ENCODE results near the gene RPL36AL. TPM values are rescaled to one million over a fixed set of nuclear protein-coding genes. Genes with fewer than 3 reads are reported as not detected.

RPL36AL gene
- total and polyA plus RNA-seq, 2 experiments from 2014 or later = 122 to 723 TPM

DNA sequence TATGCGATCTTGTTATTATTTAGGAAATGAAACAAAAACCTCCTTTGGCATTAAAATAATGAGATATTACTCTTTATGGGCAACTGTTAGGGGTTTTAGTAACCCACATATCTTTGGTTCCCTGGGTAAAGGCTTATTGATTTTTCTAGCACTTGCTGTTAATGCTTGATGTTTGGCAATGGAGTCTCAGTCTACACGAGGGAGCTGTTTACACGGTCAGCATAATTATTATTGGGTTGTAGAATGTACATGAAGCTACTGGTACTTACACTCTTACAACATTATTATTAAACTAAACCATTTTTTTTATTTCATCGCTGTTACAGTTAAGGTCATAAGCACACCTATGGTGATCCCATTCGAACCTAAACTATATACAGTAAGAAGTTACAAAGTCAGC lies 46.4 kb downstream of the RPL36AL start (continued):
- TF ChIP-seq, protein P1, sequence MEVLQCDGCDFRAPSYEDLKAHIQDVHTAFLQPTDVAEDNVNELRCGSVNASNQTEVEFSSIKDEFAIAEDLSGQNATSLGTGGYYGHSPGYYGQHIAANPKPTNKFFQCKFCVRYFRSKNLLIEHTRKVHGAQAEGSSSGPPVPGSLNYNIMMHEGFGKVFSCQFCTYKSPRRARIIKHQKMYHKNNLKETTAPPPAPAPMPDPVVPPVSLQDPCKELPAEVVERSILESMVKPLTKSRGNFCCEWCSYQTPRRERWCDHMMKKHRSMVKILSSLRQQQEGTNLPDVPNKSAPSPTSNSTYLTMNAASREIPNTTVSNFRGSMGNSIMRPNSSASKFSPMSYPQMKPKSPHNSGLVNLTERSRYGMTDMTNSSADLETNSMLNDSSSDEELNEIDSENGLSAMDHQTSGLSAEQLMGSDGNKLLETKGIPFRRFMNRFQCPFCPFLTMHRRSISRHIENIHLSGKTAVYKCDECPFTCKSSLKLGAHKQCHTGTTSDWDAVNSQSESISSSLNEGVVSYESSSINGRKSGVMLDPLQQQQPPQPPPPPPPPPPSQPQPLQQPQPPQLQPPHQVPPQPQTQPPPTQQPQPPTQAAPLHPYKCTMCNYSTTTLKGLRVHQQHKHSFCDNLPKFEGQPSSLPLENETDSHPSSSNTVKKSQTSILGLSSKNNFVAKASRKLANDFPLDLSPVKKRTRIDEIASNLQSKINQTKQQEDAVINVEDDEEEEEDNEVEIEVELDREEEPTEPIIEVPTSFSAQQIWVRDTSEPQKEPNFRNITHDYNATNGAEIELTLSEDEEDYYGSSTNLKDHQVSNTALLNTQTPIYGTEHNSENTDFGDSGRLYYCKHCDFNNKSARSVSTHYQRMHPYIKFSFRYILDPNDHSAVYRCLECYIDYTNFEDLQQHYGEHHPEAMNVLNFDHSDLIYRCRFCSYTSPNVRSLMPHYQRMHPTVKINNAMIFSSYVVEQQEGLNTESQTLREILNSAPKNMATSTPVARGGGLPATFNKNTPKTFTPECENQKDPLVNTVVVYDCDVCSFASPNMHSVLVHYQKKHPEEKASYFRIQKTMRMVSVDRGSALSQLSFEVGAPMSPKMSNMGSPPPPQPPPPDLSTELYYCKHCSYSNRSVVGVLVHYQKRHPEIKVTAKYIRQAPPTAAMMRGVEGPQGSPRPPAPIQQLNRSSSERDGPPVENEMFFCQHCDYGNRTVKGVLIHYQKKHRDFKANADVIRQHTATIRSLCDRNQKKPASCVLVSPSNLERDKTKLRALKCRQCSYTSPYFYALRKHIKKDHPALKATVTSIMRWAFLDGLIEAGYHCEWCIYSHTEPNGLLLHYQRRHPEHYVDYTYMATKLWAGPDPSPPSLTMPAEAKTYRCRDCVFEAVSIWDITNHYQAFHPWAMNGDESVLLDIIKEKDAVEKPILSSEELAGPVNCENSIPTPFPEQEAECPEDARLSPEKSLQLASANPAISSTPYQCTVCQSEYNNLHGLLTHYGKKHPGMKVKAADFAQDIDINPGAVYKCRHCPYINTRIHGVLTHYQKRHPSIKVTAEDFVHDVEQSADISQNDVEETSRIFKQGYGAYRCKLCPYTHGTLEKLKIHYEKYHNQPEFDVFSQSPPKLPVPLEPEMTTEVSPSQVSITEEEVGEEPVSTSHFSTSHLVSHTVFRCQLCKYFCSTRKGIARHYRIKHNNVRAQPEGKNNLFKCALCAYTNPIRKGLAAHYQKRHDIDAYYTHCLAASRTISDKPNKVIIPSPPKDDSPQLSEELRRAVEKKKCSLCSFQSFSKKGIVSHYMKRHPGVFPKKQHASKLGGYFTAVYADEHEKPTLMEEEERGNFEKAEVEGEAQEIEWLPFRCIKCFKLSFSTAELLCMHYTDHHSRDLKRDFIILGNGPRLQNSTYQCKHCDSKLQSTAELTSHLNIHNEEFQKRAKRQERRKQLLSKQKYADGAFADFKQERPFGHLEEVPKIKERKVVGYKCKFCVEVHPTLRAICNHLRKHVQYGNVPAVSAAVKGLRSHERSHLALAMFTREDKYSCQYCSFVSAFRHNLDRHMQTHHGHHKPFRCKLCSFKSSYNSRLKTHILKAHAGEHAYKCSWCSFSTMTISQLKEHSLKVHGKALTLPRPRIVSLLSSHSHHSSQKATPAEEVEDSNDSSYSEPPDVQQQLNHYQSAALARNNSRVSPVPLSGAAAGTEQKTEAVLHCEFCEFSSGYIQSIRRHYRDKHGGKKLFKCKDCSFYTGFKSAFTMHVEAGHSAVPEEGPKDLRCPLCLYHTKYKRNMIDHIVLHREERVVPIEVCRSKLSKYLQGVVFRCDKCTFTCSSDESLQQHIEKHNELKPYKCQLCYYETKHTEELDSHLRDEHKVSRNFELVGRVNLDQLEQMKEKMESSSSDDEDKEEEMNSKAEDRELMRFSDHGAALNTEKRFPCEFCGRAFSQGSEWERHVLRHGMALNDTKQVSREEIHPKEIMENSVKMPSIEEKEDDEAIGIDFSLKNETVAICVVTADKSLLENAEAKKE (CRISPR knock-in tag; IDR thresholded peaks at IDR 0.05) = no peak
- TF ChIP-seq EZH2phosphoT487 (IDR thresholded peaks at IDR 0.05; ENCODE audit: unreplicated experiment) (no peak), NANOG (IDR thresholded peaks at IDR 0.05; ENCODE audit: borderline replicate concordance) (no peak), ZNF114 (CRISPR knock-in tag; IDR thresholded peaks at IDR 0.05) (no peak), JUNB (IDR thresholded peaks at IDR 0.05; ENCODE audit: unreplicated experiment) (no peak), POLR2AphosphoS5 (IDR thresholded peaks at IDR 0.05; ENCODE audit: low read depth) (no peak), EZH2 (IDR thresholded peaks at IDR 0.05; ENCODE audit: low read depth, unreplicated experiment) (no peak)
- TF ChIP-seq, protein P2, sequence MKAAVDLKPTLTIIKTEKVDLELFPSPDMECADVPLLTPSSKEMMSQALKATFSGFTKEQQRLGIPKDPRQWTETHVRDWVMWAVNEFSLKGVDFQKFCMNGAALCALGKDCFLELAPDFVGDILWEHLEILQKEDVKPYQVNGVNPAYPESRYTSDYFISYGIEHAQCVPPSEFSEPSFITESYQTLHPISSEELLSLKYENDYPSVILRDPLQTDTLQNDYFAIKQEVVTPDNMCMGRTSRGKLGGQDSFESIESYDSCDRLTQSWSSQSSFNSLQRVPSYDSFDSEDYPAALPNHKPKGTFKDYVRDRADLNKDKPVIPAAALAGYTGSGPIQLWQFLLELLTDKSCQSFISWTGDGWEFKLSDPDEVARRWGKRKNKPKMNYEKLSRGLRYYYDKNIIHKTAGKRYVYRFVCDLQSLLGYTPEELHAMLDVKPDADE (IDR thresholded peaks at IDR 0.05) = no peak

DNA sequence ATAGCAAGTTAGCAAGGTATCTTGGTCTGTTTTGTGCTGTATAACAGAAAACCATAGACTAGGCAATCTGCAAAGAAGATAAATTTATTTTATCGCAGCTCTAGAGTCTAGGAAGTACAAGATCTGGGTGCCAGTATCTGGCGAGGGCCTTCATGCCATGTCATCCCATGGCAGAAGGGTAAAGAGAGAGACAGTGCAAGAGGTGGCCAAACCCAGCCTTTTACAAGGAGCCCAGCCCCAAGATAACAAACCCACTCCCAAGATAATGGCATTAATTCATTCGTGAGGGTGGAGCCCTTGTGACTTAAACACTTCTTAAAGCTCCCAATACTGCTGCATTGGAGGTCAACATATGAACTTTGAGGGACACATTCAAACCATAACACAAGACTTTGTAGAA lies 51.1 kb downstream of the RPL36AL start:
- Histone ChIP-seq H3K79me2 (replicated peaks; ENCODE audit: insufficient read depth) (no peaks in the 10 kb centered on the region), H3K4me3 (no peak overlapping the region), H3K27me3 (ENCODE audit: insufficient read depth) (no peaks in the 10 kb centered on the region), H3K4me1 (ENCODE audit: insufficient read depth) (no peaks in the 10 kb centered on the region), H3K4me2 (no peak overlapping the region), H3F3A (replicated peaks; ENCODE audit: low read depth) (no peaks in the 10 kb centered on the region; the same call in 1 of the 2 replicates), H3K36me3 (ENCODE audit: insufficient read depth) (no peaks in the 10 kb centered on the region), H3K9me2 (ENCODE audit: insufficient read depth) (no peaks in the 10 kb centered on the region), H2AFZ (no peak overlapping the region), H4K20me1 (replicated peaks; ENCODE audit: insufficient read depth) (0 out of 2 replicates have a peak, but pooled peaks cover 3% of the 10 kb centered on the region), H3K27ac (ENCODE audit: low read depth) (no peak overlapping the region)
- ATAC-seq (no peak), DNase-seq (ENCODE audit: low spot score) (no peak)
- Mint-ChIP-seq H3K9me3 (peaks cover 6% of the 10 kb centered on the region; the same call in 2 of the 3 replicates), H3K4me1 (no peaks in the 10 kb centered on the region), H3K27me3 (ENCODE audit: insufficient read depth, low read depth, poor library complexity) (peaks cover 9% of the 10 kb centered on the region), H3K36me3 (ENCODE audit: low read depth) (peaks cover 32% of the 10 kb centered on the region), H3K4me3 (no peak overlapping the region), H3K27ac (no peak overlapping the region)
- TF ChIP-seq, protein P1 (CRISPR knock-in tag; IDR thresholded peaks at IDR 0.05) = no peak

Measured in GM23338 (cell line).